ENCODE measurements around the gene WIPI1. TPM values are rescaled to one million over a fixed set of nuclear protein-coding genes. Genes with fewer than 3 reads are reported as not detected.
A peak's percentile ranks its signal among the peaks of the same experiment; 100 is the strongest.

The WIPI1 gene
- total RNA-seq, 2 donors from 2014 or later: 77.1 to 79.1 TPM

- DNase-seq: no peak
- no peak overlapping the region for H3K9ac ChIP-seq (ENCODE audit: low read depth in 2 of 2, low read length in 2 of 2)
- H3K9me3 ChIP-seq: no peaks in the 10 kb centered on the region
- TF ChIP-seq, protein P1, sequence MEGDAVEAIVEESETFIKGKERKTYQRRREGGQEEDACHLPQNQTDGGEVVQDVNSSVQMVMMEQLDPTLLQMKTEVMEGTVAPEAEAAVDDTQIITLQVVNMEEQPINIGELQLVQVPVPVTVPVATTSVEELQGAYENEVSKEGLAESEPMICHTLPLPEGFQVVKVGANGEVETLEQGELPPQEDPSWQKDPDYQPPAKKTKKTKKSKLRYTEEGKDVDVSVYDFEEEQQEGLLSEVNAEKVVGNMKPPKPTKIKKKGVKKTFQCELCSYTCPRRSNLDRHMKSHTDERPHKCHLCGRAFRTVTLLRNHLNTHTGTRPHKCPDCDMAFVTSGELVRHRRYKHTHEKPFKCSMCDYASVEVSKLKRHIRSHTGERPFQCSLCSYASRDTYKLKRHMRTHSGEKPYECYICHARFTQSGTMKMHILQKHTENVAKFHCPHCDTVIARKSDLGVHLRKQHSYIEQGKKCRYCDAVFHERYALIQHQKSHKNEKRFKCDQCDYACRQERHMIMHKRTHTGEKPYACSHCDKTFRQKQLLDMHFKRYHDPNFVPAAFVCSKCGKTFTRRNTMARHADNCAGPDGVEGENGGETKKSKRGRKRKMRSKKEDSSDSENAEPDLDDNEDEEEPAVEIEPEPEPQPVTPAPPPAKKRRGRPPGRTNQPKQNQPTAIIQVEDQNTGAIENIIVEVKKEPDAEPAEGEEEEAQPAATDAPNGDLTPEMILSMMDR (IDR thresholded peaks at IDR 0.05): no peak
- H3K27ac ChIP-seq: peak overlapping the region; percentile 64
- peaks cover 3% of the 10 kb centered on the region for H3K4me1 ChIP-seq
- no peaks in the 10 kb centered on the region for H3K27me3 ChIP-seq
- no peak overlapping the region for H3K4me3 ChIP-seq
- no peaks in the 10 kb centered on the region for H3K36me3 ChIP-seq
- intact Hi-C loops (cut with DNase I): no loop called here
These were observed 6.5 kb downstream of the WIPI1 start for GRCh38 chr17:68450801-68451200.

DNA sequence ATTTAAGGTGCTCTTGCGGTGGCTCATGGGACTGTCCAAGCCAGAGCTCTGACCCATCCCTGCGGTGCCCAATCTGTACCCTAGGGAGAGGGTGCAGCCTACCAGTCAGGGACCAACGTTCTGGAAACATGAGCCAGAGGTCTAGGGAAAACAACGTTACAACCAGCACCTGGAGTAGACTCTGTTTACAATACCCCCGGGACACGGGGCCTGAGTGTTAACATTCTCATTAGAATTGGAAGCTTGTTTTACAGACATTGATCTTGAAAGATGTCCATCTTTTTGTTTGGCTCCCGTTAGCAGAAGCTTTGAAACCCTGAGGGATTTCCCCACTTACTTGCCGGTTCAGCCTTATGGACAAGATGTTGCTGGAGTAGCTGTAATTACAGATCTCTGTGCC, 6.9 kb downstream of the WIPI1 start:
- H3K36me3 ChIP-seq: no peaks in the 10 kb centered on the region
- H3K4me3 ChIP-seq: no peak overlapping the region
- TF ChIP-seq, protein P1 (IDR thresholded peaks at IDR 0.05): no peak
- H3K4me1 ChIP-seq: no peaks in the 10 kb centered on the region
- H3K27me3 ChIP-seq: no peaks in the 10 kb centered on the region
- intact Hi-C loops (cut with DNase I): no loop called here
- H3K9ac ChIP-seq (ENCODE audit: low read depth in 2 of 2, low read length in 2 of 2): no peak overlapping the region
- DNase-seq: no peak
- H3K27ac ChIP-seq: no peak overlapping the region
- H3K9me3 ChIP-seq: no peaks in the 10 kb centered on the region

DNA sequence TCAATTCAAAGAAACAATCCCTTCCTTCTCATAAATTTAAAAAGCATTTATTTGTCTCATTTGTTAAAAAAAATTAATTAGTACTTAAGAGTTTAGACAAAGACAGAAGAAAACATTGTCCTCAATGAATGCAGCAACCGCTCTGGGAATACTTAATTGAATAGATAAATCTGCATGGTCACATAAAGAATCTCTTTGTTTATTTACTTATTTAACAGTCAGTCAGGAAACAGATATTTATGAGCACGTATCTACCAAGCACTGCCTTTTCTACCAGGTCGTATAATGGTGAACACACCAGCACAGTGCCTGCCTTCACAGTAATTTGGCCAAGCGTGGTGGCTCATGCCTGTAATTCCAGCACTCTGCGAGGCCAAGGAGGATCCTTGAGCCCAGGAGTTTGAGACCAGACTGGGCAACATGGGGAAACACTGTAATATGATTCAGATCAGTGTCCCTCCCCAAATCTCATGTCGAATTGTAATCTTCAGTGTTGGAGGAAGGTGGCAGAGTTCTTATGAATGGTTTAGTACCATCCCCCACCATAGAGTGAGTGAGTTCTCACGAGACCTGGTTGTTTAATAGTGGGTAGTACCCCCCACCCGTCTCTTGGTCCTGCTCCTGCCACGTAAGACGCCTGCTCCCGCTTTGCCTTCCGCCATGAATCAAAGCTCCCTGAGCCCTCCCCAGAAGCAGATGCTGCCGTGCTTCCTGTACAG, 8.1 kb downstream of the WIPI1 start:
- H3K4me1 ChIP-seq: no peaks in the 10 kb centered on the region
- no peaks in the 10 kb centered on the region for H3K9me3 ChIP-seq
- H3K27me3 ChIP-seq: no peaks in the 10 kb centered on the region
- TF ChIP-seq, protein P1 (IDR thresholded peaks at IDR 0.05): no peak
- intact Hi-C loops (cut with DNase I): no loop called here
- no peak overlapping the region for H3K27ac ChIP-seq
- no peak for DNase-seq
- no peak overlapping the region for H3K9ac ChIP-seq (ENCODE audit: low read depth in 2 of 2, low read length in 2 of 2)
- no peaks in the 10 kb centered on the region for H3K36me3 ChIP-seq
- no peak overlapping the region for H3K4me3 ChIP-seq

- no peak overlapping the region for H3K27ac ChIP-seq
- TF ChIP-seq, protein P1 (IDR thresholded peaks at IDR 0.05): no peak
- no peaks in the 10 kb centered on the region for H3K9me3 ChIP-seq
- intact Hi-C loops (cut with DNase I): no loop called here
- H3K4me1 ChIP-seq: no peaks in the 10 kb centered on the region
- H3K4me3 ChIP-seq: no peak overlapping the region
- peaks cover 5% of the 10 kb centered on the region for H3K36me3 ChIP-seq
- no peaks in the 10 kb centered on the region for H3K27me3 ChIP-seq
- H3K9ac ChIP-seq (ENCODE audit: low read depth in 2 of 2, low read length in 2 of 2): no peak overlapping the region
- no peak for DNase-seq
These were observed 10.7 kb downstream of the WIPI1 start for GRCh38 chr17:68446626-68447041.

DNA sequence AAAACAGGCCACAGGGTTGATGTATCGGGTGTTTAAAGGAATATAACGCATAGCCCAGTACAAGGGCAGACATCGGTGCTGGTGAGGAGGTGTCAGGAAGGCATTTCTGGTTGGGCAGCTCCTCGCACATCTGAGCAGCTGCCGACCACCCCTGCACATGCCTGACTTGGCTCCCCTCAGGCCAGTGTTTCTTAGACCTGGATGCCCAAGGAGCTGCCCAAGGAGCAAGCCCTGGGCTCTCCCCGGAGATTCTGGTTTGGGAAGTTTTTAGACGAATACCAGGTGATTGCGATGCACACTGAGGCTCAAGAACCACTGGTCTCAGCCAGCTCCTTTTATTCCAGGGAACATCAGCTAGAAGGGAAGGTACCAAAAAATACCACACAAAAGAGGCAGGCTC, 11.6 kb downstream of the WIPI1 start:
- Histone ChIP-seq H3K9ac (ENCODE audit: low read depth in 2 of 2, low read length in 2 of 2) (no peak overlapping the region), H3K9me3 (no peaks in the 10 kb centered on the region), H3K4me1 (no peaks in the 10 kb centered on the region), H3K27ac (no peak overlapping the region), H3K27me3 (no peaks in the 10 kb centered on the region), H3K4me3 (no peak overlapping the region), H3K36me3 (peaks cover 5% of the 10 kb centered on the region)
- intact Hi-C loops (cut with DNase I): no loop called here
- TF ChIP-seq, protein P1 (IDR thresholded peaks at IDR 0.05): no peak
- no peak for DNase-seq

Measured in colonic mucosa (tissue), 4 donors.